ENCODE data around the gene RNF212. TPM values are rescaled to one million over a fixed set of nuclear protein-coding genes. Genes with fewer than 3 reads are reported as not detected.

The RNF212 gene, protein sequence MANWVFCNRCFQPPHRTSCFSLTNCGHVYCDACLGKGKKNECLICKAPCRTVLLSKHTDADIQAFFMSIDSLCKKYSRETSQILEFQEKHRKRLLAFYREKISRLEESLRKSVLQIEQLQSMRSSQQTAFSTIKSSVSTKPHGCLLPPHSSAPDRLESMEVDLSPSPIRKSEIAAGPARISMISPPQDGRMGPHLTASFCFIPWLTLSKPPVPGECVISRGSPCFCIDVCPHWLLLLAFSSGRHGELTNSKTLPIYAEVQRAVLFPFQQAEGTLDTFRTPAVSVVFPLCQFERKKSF
- total RNA-seq (2014; rRNA removed; shearing (Covaris generic)), result not detected in 2 replicates
- not detected in 2 replicates for polyA plus RNA-seq (2015; cell fraction: cytosol; rRNA removed)
- not detected in 2 replicates for polyA plus RNA-seq (2015; cell fraction: nucleus; rRNA removed)

DNA sequence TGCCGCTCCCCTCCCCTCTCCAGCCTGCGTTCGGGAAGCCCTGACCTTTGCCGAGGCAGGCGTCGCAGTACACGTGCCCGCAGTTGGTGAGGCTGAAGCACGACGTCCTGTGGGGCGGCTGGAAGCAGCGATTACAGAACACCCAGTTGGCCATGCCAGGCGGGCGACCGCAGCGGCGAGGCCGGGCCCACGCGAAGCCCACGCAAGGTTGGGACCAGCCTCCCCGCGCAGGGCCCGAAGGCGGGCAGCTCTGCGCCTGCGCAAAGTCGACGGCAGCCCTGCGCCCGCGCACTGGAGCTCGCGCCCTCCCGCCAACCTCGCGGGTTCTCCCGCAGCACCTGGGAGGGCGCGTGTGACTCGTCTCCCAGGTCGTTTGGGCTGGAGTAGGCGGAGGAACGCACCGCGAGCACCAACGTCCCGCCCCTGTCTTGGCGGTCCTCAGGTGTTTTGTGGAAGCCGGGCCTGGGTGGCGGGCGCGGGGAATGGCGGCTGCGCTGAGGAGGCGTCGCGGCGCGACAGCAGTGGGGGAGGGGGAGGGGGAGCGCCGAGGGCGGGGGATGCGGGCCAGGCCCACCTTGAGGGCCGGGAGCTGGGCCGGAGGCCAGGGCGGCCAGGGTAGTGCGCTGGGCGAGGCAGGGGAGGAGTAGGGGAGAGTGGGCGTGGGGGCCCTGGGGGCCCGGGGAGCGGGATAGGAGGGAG lies at the start of gene RNF212:
Gene RNF212, minus strand, starts transcription at position 254 of the 699 bp plus-strand sequence. Its CDS starts 100 bp downstream, at position 154.
- no peak for DNase-seq (ENCODE audit: low read depth, low spot score)

DNA sequence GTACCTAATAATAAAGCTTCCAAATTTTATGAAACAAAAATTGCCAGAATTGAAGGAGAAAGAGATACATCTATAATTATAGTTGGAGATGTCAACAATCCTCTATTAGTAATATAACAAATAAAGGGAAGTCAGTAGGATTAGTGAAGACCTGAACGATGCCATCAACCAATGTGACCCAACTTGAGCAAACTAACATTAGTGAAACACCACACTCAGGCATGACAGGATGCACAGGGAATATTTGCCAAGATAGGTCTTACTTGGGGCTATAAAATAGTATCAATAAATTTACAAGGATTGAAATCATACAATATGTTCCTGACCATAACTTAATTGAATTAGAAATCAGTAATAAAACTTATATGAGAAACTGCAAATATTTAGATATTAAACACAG lies 47.0 kb upstream of the RNF212 start:
- in situ Hi-C loops (cut with HindIII; ENCODE audit: low pct_unique_long_range_greater_than_20kb, low sequenced_read_pairs), result no loop called here
- no peak for DNase-seq (ENCODE audit: low read depth, low spot score)

More for the DNA sequence above, at the start of gene RNF212:
- in situ Hi-C loops (cut with HindIII; ENCODE audit: low pct_unique_long_range_greater_than_20kb, low sequenced_read_pairs), result no loop called here

DNA sequence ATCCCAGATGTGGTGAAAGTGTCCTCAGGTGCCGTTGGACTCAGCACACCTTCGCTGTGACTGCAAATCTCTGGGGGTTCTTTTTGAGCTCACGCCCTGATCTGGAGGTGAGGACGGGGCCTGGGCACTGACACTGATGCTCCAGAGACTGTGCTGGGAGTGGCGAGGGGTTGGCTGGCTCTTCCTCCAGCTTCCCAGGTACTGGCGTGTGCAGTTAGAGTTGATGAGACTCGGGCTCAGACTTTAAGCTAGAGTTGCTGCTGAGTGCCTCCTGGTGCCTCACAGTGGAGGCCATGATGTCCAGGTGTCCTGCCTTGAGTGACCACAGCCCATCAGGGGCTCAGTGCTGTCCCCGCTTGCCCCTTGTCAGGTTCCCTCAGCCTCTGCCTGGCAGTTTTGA lies 42.7 kb upstream of the RNF212 start:
- in situ Hi-C loops (cut with HindIII; ENCODE audit: low pct_unique_long_range_greater_than_20kb, low sequenced_read_pairs), result no loop called here
- no peak for DNase-seq (ENCODE audit: low read depth, low spot score)

DNA sequence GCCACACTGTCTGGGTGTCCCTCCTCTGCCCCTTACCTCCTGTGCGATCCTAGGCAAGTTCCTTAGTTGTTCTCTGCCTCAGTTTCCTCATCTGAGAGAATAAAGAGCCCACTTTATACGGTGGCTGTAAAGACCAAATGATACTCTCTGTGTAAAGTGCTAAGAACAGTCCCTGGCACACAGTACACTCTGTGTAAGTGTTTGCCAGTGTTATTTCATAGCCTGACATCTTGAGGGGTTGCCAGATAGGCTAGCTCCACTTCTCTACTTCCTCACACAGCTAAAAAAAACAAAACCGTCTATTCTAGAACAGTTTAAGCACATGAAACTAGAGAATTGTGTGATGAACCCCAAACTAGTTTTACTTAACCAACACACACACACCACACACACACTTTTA lies 42.0 kb upstream of the RNF212 start:
- in situ Hi-C loops (cut with HindIII; ENCODE audit: low pct_unique_long_range_greater_than_20kb, low sequenced_read_pairs), result no loop called here

DNA sequence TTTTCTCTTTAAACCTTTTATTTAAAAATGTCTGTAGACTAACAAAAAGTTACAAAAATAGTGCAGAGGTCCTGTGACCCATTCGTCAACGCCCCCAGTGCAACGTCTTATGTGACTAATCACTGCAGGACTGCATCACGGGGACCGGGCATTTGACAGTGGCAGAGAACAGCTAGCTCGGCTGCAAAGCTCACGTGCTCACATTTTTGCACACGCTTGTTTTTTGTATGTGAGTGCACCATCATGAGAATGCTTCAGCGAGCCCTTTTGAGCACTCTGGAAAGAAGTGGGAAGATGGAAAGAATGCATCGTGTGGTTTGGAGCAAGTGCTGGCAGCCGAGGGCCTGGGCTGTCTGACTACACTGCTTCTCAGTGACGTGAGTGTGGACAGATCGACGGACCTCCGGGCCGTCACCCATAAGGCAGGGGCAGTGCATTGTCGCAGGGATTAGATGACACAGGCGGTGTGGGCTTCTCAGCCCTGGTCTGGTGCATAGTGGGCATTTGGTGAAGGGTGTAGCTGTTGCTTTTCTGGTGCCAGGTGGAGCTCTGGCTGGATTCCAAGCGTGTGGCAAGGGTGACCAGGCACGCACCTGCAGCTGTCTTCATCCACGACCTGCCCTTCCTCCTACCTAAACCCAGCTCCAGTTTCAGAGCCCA lies 41.3 kb upstream of the RNF212 start:
- in situ Hi-C loops (cut with HindIII; ENCODE audit: low pct_unique_long_range_greater_than_20kb, low sequenced_read_pairs), result no loop called here
- peak; percentile 36 for DNase-seq (ENCODE audit: low read depth, low spot score)

More for the DNA sequence above, 42.0 kb upstream of the RNF212 start:
- no peak for DNase-seq (ENCODE audit: low read depth, low spot score)

DNA sequence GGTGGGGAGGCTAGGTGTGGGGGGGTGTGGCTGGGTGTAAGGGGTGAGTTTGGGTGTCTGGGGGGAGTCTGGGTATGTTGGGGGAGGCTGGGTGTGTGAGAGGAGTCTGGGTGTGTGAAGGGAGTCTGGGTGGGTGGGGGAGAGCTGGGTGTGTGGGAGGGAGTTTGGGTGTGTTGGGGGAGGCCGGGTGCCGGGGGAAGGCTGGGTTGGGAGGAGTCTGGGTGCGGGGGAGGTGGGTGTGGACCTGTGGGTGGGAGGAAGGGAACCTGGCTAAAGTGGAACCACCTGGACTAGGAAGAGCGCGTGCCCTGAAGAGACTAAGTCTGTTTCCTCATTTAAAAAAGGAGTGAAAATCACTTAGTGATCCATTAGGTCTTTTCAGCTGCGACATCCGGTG lies 40.8 kb upstream of the RNF212 start:
- in situ Hi-C loops (cut with HindIII; ENCODE audit: low pct_unique_long_range_greater_than_20kb, low sequenced_read_pairs), result no loop called here
- DNase-seq (ENCODE audit: low read depth, low spot score), result no peak

DNA sequence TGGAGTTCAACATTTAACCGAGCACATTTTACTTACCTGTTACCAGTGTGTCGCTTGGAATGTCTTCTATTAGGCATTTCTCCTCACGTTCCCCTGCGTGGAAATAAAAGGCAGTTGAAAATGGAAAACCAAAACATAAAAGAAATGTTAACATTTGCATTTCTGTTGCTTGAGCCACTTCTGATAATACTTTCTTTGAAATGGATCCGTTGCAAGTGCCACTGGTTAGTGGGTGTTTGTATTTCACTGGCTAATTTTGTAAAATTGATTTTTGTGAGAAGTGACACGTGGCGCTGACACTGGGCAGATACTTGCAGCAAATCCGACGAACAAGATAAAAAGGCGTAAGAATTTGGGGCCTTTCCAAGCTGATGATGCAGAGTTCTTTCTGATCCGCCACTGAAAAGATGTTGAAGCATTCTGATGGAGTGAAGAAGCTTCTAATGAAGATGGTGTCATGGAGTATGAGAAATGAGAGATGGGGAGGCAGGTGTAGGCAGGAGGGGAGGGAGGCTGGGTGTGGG lies 40.3 kb upstream of the RNF212 start:
- in situ Hi-C loops (cut with HindIII; ENCODE audit: low pct_unique_long_range_greater_than_20kb, low sequenced_read_pairs), result no loop called here
- no peak for DNase-seq (ENCODE audit: low read depth, low spot score)

DNA sequence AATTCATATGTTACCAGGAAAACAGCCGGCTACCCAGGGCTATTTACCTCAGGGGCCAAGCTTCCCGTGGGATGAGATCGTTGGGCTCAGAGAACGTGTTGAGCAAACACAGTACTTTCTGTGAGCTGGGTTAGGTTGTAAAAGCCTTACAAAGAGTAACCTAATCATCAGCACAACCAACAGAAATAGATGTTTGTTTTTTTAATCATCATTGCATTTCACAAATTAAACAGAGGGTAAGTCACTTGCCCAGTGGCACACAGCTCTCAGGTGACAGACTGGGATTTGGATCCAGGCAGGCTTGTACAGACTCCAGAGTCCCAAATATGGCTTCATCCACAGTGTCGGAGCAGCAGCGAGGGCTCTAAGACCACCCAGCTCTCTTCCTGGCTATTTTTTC lies 38.9 kb upstream of the RNF212 start:
- no peak for DNase-seq (ENCODE audit: low read depth, low spot score)
- in situ Hi-C loops (cut with HindIII; ENCODE audit: low pct_unique_long_range_greater_than_20kb, low sequenced_read_pairs), result no loop called here

DNA sequence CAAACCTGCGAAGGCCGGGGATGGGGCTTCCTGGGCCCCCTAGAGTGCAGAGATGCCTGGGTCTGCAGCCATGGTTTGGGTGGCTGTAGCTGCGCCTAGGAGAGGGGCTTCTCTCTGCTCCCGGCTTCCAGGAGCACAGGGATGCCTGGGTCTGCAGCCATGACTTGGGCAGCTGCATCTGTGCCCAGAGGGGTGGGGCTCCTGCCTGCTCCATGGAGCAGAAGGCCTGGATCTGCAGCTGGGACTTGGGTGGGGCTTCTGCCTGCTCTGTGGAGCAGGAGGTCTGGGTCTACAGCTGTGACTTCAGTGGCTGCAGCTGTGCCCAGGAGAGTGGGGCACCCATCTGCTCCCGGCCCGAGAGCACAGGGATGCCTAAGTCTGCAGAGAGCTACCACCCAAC lies 38.2 kb upstream of the RNF212 start:
- in situ Hi-C loops (cut with HindIII; ENCODE audit: low pct_unique_long_range_greater_than_20kb, low sequenced_read_pairs), result no loop called here

DNA sequence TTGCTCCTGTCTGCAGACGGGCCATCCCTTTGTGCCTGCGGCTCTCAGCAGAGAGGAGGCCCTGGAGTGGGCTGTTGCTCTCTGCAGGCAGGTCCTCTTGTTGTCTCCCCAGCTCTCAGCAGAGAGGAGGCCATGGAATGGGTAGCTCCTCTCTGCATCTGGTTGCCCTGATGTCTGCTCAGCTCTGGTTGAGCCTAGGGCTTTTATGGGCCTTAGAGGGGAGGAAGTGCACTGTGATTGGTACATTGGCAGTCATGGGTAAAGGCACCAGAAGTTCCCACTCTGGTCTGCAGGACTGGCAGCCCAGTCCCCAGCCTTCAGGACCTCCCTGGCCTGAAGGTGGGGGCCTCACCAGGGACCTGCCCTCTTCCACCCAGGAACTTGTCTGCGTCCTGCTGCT lies 37.5 kb upstream of the RNF212 start:
- in situ Hi-C loops (cut with HindIII; ENCODE audit: low pct_unique_long_range_greater_than_20kb, low sequenced_read_pairs), result no loop called here

More for the DNA sequence above, 38.2 kb upstream of the RNF212 start:
- DNase-seq (ENCODE audit: low read depth, low spot score), result no peak

DNA sequence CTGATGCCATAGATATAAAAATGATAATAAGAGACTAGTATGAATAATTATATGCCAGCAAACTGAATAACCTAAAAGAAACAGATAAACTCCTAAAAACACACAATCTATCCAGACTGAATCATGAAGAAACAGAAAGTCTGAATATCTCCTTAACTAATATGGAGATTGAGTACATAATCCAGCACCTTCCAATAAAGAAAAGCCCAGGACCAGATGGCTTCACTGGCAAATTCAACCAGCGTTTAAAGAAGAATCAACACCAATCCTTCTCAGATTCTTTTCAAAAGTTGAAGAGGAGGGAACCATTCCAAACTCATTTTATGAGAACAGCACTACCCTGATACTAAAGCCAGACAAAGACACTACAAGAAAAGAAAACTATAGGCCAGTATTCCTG lies 26.5 kb upstream of the RNF212 start:
- in situ Hi-C loops (cut with HindIII; ENCODE audit: low pct_unique_long_range_greater_than_20kb, low sequenced_read_pairs), result no loop called here
- DNase-seq (ENCODE audit: low read depth, low spot score), result no peak

More for the DNA sequence above, 37.5 kb upstream of the RNF212 start:
- DNase-seq (ENCODE audit: low read depth, low spot score), result no peak

DNA sequence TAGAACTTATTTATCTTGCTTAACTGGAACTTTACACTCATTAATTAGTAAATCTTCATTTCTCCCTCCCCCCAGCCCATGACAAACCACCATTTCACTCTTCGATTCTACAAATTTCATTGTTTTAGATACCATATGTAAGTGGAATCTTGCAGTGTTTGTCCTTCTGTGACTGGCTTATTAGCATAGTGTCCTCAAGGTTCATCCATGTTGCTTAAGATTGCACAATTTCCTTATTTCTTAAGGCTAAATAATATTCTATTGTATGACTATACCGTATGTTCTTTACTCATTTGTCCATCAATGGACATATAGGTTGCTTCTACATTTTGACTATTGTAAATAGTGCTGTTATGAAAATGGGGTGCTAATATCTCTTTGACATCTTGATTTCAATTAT lies 24.5 kb upstream of the RNF212 start:
- in situ Hi-C loops (cut with HindIII; ENCODE audit: low pct_unique_long_range_greater_than_20kb, low sequenced_read_pairs), result no loop called here
- no peak for DNase-seq (ENCODE audit: low read depth, low spot score)

DNA sequence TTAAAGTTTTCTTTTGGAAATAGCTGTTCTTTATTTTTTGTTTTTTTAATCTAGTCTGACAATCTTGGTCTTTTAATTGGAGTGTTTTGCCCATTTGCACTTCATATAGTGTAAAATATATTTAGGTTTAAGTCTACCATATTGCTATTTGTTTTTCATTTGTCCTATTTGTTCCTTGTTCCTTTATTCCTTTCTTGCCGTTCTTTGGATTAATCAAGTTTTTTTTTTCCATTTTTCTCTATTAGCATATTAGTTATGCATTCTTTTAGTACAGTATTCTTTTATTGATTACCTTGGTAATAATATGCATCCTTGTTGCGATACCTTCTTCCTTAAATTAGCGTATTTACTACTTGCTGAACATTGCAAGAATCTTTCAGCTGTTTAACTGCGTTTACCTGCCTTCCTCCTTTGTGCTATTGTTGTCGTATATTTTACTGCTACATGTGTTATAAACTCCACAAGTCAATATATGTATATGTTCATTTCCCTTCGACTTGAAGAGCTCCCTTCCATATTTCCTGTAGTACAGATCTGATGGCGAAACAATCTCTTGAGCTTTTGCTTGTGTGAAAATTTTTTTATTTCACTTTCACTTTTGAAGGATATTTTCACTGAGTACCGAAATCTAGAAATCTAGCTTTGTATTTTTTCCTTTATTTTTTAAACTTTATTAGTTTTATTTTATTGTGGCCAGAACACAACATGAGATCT lies 23.9 kb upstream of the RNF212 start:
- in situ Hi-C loops (cut with HindIII; ENCODE audit: low pct_unique_long_range_greater_than_20kb, low sequenced_read_pairs), result no loop called here
- no peak for DNase-seq (ENCODE audit: low read depth, low spot score)

DNA sequence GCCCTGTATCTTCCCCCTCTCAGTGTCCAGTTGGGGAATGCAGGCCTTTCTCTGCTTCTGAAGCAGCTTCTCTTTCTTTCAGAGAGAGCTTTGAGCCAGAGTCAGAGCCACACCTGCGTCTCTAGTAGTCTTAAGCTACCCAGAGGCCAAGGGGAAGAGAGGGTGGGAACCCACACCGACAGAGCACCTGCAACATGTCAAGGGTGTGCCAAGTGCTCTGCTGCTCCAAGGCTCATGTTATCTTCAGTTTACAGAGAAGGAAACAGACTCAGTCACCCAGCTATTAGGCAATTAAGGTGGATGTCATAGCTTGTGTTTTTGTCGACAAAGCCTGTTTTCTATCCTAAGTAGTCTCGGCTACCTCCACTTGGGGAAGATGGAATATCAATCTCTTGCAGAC lies 22.7 kb upstream of the RNF212 start:
- in situ Hi-C loops (cut with HindIII; ENCODE audit: low pct_unique_long_range_greater_than_20kb, low sequenced_read_pairs), result no loop called here
- no peak for DNase-seq (ENCODE audit: low read depth, low spot score)

DNA sequence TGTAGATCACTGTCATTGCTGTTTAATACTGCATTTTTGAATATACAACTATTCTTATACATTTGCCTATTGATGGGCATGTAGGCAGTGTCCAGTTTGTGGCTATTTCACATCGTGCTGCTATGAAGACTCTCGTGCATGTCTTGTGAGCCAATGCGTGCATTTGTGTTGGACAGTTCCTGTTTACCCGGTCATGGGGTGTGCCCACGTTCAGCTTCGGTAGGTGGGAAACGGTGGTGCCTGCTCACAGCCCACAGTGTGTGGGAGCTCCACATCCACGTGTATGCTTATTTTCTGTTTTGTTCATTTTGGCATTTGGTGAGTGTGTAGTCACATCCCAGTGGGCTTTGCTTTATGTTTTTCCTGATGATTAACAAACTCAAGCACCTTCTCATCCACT lies 19.7 kb upstream of the RNF212 start:
- DNase-seq (ENCODE audit: low read depth, low spot score), result no peak
- in situ Hi-C loops (cut with HindIII; ENCODE audit: low pct_unique_long_range_greater_than_20kb, low sequenced_read_pairs), result no loop called here

DNA sequence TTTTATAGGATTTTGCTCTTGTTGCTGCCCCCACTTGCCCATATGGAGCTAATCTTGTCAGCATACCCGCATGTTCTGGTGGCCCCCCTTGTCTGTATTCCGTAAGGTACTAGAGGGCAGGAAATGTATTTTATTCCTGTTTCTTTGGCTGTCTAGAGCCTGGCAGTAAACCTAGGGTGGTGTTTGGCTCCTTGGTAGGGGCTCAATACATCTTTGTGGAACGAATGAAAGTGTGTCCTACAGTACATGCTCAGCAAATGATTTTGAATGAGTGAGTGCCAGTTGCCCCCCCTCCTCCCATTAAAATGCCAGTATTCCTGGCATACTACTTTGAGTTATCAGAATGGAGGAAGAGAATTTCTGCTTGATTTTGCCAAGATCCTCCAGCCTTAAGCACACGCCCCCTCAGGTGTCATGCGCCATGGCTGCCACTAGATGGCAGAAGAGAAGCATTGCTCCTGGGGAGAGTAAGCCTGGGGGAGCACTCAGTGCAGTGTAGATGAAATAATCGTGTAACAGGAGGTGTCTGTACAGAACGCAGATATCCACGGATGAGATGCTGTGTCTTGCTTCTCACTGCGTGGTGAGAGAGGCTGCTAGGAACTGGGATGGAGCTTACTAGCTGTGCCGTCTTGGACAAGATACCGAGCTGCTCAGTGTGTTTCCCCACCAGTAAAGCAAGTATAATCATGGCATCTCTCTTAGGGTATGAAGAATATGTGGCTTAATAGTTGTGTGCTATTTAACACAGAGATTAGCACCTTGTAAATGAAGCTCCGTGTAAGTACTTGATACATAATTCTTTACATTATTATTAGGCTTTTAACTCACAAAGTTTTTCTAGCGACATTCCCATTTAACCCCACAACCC lies 17.2 kb upstream of the RNF212 start:
- peak; percentile 76 for DNase-seq (ENCODE audit: low read depth, low spot score)
- in situ Hi-C loops (cut with HindIII; ENCODE audit: low pct_unique_long_range_greater_than_20kb, low sequenced_read_pairs), result no loop called here

DNA sequence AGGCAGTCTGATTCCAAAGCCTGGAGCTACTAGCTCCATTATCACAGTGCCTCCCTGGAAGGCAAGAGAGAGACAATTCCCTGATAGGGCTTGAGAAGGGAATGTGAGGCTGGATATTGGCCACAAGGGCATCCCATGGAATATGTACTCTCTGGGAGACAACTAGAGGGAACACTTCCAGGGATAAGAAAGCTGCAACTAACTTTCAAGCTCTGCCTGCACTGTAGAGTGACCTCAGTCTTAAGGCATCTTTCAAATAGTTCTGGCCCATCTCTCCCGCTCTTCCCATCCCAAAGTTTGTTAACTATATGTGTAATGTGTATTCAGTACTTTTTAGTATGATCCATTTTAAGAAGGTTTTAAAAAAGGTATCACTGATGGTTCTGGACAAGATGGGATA lies 13.1 kb upstream of the RNF212 start:
- in situ Hi-C loops (cut with HindIII; ENCODE audit: low pct_unique_long_range_greater_than_20kb, low sequenced_read_pairs), result no loop called here
- DNase-seq (ENCODE audit: low read depth, low spot score), result no peak

Data from SK-MEL-5 (cell line).